NCI-H1694 (cell line): ENCODE data around the gene LRRC4C.

Source experiments
- DNase-seq: peaks from one replicate; lab custom pipeline; 2025; lab: John Stamatoyannopoulos, UW

Gene LRRC4C

GRCh38 chr11:41414771-41415440 is 44.5 kb downstream of the LRRC4C start:
- no peak for DNase-seq

GRCh38 chr11:41413843-41414242 is 45.6 kb downstream of the LRRC4C start:
- no peak for DNase-seq

- DNase-seq: no peak
Observed at GRCh38 chr11:41405812-41406211, 53.6 kb downstream of the LRRC4C start.

GRCh38 chr11:41404109-41404508 is 55.3 kb downstream of the LRRC4C start:
- DNase-seq: no peak

GRCh38 chr11:41403458-41403857 is 56.0 kb downstream of the LRRC4C start:
- DNase-seq: no peak

- no peak for DNase-seq
Observed at GRCh38 chr11:41400819-41401382, 58.6 kb downstream of the LRRC4C start.

GRCh38 chr11:41400124-41400523 is 59.3 kb downstream of the LRRC4C start:
- DNase-seq: no peak

GRCh38 chr11:41399323-41399722 is 60.1 kb downstream of the LRRC4C start:
- no peak for DNase-seq

- DNase-seq: no peak
Observed at GRCh38 chr11:41398175-41398574, 61.3 kb downstream of the LRRC4C start.

GRCh38 chr11:41394521-41395195 is 64.8 kb downstream of the LRRC4C start:
- no peak for DNase-seq

GRCh38 chr11:41392596-41392995 is 66.9 kb downstream of the LRRC4C start:
- no peak for DNase-seq

- DNase-seq: no peak
Observed at GRCh38 chr11:41389623-41390130, 69.8 kb downstream of the LRRC4C start.

- DNase-seq: no peak
Observed at GRCh38 chr11:41384329-41384728, 75.1 kb downstream of the LRRC4C start.

GRCh38 chr11:41383768-41384167 is 75.7 kb downstream of the LRRC4C start:
- no peak for DNase-seq

- no peak for DNase-seq
Observed at GRCh38 chr11:41382927-41383326, 76.5 kb downstream of the LRRC4C start.

- DNase-seq: no peak
Observed at GRCh38 chr11:41379084-41379483, 80.4 kb downstream of the LRRC4C start.

- DNase-seq: no peak
Observed at GRCh38 chr11:41377709-41378394, 81.6 kb downstream of the LRRC4C start.

- no peak for DNase-seq
Observed at GRCh38 chr11:41351825-41352224, 107.6 kb downstream of the LRRC4C start.

GRCh38 chr11:41346042-41346441 is 113.4 kb downstream of the LRRC4C start:
- DNase-seq: no peak

GRCh38 chr11:41334007-41334933 is 125.2 kb downstream of the LRRC4C start:
- no peak for DNase-seq

GRCh38 chr11:41333357-41333756 is 126.1 kb downstream of the LRRC4C start:
- no peak for DNase-seq

- no peak for DNase-seq
Observed at GRCh38 chr11:41328324-41328723, 131.1 kb downstream of the LRRC4C start.
